NCI-H748 (cell line): ENCODE measurements around the gene TXNL1.
"Not testable (repeated sequence)": the region's sequence is repeated elsewhere in the genome, so short reads cannot be mapped to it uniquely, and the experiment has no call there.

Source experiments
- DNase-seq: peaks from one replicate; lab custom pipeline; 2025; ENCODE audit not compliant: unreplicated experiment; lab: John Stamatoyannopoulos, UW

Gene TXNL1

DNA sequence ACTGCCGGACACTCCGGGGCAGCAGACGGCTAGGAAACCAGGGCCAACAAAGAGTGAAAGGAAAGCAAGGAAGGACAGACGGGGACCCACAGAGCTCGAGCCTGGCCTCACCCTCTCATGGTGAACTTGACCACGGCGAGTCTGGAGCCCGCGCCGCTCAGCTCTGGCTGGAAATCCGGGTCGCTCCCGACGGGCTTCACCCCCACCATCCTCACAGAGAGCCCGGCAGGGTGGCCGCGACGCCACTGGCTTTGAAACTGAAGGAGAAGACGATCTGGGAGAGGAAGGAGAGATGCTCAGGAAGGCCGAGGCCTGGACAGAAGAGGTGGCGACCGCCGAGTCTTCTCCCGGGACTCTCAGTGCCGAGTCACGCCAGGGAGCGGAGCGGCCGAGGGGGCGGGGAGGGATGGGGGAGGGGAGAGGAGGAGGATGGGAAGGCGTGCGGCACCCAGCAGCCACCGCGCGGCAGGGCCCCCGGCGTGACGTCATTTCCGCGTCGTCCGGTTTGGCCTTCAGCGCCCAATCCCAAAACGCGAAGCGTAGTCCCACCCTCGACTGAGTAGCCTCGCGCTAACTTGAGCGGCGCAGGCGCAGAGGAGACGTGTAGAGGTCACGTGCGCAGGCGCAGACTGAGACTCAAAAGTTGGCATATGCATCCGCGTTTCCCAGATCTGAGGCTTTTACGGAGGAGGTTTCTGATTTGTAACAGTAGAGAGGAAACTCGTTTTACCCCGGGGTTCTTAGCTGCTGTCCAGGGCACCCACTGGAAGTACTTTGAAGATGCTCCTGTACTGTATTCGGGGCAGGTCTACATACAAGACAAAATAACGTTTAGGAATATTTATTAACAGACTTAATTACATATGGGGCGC lies at the start of gene TXNL1:
Gene TXNL1, minus strand, starts transcription at position 361 of the 872 bp plus-strand sequence. Its CDS starts 152 bp downstream, at position 209.
- DNase-seq, result peak; percentile 100

DNA sequence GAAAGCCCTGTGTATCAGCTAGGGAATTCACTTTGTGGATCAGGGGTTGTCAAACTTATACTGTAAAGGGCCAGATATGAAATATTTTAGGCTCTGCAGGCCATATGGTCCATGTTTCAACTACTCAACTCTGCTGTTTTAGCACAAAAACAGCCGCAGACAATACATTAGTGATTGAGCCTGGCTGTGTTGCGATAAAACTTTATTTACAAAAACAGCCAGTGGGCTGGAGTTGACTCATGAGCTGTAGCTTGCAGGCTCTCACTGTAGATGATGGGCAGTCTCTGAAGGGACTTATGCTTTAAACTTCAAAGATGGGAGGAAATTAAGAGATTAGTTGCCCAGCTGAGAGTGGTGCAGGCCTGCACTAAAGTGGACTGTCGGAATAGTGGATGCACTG lies 45.9 kb upstream of the TXNL1 start:
- DNase-seq, result no peak

DNA sequence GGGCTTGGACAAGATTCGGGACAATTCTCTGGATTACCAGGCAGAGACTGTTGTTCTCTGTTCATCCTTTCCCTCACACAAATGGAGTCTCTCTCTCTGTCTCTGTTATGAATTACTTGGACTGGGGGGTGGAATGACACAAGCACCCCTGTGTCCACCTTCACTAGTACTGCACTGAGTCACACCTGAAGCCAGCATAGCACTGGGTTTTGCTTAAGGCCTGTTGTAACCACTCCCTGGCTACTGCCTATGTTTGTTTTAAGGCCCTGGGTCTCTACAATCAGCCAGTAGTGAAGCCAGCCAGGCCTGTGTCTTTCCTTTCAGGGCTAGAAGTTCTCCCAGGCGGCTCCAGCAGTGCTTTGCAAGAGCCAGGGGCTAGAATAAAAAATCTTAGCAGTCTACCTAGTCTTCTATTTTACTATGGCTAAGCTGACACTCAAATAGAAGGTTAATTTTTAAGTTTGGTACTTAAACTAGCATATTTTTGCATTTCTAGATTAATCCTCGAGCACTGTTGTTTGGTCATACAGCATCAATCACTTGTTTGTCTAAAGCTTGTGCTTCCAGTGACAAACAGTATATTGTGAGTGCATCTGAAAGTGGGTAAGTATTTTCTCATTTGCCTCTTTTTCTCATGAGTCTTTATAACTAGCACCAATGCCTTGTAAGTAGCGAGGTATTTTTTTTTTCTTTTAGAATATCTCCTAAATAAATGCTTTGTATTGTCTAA lies 40.6 kb upstream of the TXNL1 start:
- DNase-seq, result no peak

DNA sequence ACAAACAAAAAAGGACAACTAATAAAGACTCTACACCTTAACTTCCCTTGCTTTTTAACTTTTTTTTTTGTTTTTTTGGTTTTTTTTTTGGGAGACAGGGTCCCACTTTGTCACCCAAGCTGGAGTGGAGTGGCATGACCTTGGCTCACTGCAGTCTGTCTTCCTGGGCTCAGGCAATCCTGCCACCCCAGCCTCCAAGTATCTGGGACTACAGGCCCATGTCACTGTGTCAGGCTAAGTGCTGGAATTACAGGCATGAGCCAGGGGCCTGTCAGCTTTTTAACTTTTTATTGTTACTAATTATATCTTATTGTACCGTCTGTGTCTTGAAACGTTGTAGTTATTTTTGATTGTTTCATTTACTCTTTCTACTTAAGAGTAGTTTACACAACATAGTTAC lies 38.2 kb upstream of the TXNL1 start:
- no peak for DNase-seq

DNA sequence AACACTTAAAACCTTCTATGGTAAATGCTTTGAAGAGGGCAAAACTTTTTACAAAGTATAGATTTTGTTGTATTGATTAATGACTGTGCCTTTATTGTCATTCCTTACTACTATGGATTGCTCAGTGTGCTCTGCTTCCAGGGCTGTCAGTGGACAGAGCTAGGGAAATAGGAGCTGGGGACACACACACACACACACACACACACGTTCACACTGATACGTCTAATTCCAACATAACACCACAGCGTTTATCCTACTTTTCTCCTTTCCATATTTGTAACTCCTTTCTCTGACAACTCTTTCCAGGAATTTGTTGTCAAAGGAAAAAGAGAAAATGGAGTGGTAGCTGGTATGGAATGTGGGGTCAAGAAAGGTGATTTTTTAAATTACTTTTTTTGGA lies 34.6 kb upstream of the TXNL1 start:
- DNase-seq, result no peak

DNA sequence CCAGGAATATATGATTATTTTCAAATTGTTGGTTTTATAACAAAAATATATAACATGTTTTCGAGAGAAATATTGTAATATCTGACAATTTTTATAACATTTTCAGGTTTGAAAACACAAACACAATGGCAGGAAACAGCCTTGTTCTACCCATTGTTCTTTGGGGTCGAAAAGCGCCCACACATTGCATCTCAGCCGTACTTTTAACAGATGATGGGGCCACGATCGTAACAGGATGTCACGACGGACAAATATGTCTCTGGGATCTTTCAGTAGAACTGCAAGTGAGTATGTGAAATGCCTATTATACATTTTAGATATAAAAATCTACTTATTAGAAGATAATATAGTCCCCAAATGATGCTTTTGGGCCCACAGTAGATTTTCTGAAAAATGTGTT lies 34.0 kb upstream of the TXNL1 start:
- no peak for DNase-seq

DNA sequence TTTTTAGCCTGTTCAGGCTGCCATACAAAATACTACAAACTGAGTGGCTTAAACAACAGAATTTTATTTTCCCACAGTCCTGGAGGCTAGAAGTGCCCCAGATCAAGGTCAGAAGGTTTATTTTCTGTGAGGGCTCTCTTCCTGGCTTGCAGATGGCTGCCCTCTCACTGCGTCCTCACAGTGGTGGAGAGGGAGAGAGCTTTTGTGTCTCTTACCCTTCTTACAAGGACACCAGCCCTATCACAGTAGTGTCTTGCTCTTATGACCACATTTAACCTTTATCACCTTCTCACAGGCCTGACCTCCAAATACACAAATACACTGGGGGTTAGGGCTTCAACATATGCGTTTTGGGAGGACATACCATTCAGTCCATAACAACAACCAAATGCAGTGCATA lies 24.5 kb upstream of the TXNL1 start:
- no peak for DNase-seq

DNA sequence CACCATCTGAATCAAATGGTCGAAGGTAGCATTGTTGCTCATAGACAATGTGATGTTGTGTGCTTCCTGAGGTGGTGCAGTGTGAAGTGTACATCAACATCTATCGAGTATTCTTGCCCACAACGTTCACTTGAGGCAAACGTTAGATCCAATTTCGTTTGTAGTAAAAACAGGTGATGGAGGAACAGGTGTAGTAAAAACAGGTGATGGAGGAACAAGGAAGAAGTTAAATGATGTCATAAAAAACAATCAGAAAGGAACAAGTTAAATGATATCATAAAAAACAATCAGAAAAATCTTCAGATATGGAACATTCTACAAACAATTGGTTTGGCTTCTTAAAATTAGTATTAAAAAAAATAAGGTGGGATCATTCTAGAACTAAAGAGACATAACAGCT lies 24.1 kb upstream of the TXNL1 start:
- DNase-seq, result no peak

DNA sequence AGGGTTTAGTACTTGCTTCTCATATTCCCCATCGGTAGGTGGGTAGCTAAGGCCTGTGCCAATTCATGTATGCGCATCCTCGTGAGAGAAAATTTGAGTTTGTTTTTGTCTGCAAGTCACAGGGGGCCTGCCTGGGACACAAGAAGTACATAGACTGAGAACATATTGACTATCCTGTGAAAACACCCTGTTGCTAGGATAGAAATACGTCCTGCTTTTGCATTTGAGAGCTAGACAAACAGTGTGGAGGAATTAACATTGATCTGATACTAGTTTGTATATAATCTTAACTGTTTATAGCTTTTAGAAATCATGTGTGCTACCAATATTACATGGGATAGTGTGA lies 23.6 kb upstream of the TXNL1 start:
- DNase-seq, result no peak

DNA sequence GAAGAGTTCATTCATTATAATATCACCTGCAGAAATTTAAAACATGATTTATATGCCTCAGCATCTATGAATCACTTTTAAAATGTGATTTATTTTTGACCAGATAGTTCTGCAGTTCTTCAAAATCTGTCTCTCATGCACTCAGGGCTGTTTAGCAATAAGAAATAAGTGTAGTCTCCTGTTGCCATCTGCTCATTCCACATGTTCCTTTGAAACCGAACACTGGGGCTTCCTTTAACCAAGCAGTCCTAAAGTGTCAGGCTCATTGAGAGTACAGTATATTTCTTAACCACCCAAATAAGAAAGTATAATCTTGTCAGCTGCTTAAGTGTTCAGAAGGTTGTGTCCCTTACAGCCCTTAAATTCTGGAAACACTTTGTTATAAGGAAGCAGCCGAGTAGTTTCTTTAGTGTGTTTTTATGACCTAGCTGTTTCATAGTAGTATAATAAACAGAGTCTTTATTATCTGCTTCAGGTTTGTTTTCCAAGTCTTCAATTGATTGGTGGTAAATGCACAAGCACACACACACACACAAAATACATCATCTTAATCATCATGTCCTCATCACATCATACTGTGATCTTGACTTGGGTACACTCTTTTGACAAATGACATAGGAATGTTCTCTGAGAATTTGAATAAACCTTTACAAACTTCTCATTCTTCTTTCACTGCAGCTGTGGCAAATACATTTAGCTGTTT lies 23.1 kb upstream of the TXNL1 start:
- no peak for DNase-seq

DNA sequence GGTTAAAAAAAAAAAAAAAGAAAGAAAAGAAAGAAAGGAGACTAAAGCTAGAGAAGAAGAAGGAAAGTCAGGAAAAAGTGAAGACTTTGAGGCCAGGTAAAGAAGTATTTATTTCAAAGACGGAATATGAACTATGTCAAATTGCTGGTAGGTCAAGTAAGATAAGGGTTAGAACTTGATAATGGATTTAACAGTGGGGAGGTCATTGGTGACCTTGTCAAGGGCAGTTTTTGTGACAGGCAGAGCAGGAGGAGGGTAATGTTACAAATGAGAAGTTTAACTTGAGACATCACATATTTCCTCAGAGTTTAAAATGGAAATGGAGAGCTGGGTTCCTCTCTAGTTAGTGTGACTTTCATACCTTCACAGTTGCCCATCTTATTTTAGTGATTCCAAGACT lies 22.3 kb upstream of the TXNL1 start:
- DNase-seq, result no peak

DNA sequence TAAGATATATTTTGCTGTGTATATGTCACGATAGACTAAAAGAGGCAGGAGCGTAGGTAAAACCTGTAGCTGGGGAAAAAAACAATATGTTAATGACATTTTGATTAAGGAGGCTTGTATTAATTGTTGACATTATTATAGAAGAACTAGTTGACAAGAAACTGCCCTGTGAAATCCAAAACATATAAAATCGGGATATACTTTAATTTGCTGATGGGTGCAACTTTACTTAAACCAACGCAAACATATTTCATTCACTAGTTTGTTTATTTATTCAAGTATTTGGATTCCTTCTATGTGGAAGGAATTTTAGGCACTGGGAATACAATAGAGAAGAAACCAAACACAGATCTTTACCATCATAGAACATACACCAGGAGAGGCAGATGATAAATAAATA lies 20.7 kb upstream of the TXNL1 start:
- DNase-seq, result no peak

DNA sequence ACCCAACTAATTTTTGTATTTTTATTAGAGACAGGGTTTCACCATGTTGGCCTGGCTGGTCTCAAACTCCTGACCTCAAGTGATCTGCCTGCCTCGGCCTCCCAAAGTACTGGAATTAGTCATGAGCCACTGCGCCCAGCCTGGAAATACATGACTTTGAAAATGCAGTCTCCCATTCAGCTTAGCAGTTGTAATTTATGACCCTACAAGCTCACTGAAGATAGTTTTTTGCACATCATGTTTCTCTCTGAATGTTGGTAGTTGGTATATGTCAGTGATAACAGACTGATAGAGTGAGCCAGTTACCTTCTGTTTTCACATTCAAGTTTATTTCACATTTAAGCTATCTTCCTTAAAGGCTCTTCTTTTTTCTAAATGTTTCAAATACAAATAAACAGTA lies 19.9 kb upstream of the TXNL1 start:
- DNase-seq, result no peak

DNA sequence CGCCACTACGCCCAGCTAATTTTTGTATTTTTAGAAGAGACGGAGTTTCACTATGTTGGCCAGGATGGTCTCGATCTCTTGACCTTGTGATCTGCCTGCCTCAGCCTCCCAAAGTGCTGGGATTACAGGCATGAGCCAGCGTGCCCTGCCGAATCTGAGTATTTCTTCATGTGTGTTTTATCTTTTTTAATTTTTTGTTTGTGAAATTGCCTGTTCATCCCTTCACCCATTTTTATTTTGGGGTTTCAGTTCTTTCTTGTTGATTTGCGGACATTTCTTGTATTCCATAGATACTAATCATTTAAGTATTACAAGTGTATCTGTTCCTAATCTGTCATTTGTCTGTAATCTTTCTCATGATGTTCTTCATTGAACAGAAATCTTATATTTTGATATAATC lies 15.9 kb upstream of the TXNL1 start:
- not testable (repeated sequence) for DNase-seq

DNA sequence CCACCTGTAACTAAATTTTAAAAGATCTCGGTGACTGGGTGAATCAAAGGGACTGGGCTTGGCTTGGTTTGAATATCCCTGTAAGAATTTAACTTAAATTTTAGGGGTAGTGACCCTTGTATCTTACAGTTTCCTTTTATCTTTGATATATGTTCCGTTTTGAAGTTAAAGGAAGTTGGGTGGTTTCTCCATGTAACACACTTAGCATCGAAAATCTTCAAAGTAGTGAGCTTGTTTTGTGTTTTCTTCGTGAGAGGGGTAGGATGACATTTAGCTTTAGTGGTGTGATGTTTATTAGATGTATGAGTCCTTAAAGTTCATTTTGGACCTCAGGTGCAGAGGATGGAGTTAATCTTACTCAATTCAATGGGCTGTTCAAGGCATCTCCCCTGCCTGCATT lies 14.4 kb upstream of the TXNL1 start:
- no peak for DNase-seq

DNA sequence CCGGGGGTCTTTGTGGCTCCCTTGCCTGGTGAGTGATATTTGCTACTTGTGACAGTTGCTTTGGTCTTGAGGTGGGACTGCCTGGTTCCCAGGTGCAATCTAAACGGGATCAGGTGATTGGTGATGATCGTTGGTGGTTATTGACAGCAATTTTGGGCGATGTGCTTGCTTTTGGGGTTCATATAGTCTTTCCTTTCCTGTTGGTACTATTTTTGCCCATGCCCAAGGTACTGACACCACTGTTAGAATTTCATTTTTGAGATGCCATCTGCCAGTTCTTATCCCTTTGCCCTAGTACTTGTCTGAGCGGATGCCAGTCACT lies 13.3 kb upstream of the TXNL1 start:
- no peak for DNase-seq

DNA sequence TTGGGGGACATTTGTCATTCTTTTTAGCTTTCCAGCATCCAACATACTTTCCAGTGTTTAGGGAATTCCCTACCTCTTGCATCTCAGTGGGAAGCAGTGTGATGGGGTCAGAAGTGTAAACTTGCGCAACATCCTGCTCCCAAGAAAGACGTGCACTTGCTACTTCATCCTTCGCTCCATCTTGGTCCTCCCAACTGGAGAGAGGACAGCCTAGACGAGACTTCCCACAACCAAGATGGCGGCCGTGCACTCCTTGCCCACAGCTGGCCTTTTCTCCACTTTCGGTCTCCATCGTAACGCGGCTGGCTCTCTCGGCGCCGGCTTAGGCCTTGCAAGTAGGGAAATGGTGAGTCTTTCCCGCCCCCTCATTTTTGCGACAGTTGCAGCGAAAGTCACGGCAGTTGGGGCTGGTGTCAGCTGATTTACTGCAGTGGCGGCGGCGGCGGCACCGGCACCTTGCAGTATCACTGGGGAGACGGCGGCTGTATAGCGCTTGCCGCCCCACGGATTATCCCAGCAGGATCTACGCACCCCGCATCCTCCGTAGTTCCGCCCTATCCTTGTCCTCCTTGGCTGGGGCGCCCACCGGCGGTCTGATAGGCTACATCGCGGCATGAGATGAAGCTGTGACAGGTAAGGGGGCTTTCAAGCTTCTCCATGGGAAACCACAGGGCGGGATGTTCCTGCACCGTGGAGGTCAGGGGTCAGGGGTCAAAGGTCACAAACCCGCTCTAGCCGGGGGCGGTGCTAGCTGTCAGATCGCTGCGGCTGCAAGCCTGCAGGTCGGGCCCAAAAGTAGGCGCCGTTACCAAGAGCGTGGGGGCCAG lies 12.8 kb upstream of the TXNL1 start, which contains the start of gene WDR7:
Gene WDR7, plus strand, starts transcription at position 416 of the 827 bp plus-strand sequence. CDS start 21,157 bp downstream, outside the sequence.
- DNase-seq, result peak; percentile 99

DNA sequence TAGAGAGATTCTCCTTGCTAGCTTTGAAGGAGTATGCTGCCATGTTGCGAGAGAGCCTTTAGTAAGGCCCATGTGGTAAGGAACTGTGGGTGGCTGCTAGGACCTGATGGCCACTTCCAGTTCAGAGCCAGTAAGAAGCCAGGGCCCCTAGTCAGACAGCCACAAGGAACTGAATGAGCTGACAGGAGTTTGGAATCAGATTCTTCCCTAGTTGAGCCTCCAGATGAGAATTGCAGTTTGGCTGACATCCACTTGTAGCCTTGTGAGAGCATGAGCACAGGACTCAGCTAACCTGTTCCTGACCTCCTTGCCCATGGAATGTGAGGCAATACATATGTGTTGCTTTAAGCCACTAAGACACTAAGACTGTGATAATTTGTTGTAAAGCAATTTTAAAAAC lies 11.6 kb upstream of the TXNL1 start:
- DNase-seq, result no peak

DNA sequence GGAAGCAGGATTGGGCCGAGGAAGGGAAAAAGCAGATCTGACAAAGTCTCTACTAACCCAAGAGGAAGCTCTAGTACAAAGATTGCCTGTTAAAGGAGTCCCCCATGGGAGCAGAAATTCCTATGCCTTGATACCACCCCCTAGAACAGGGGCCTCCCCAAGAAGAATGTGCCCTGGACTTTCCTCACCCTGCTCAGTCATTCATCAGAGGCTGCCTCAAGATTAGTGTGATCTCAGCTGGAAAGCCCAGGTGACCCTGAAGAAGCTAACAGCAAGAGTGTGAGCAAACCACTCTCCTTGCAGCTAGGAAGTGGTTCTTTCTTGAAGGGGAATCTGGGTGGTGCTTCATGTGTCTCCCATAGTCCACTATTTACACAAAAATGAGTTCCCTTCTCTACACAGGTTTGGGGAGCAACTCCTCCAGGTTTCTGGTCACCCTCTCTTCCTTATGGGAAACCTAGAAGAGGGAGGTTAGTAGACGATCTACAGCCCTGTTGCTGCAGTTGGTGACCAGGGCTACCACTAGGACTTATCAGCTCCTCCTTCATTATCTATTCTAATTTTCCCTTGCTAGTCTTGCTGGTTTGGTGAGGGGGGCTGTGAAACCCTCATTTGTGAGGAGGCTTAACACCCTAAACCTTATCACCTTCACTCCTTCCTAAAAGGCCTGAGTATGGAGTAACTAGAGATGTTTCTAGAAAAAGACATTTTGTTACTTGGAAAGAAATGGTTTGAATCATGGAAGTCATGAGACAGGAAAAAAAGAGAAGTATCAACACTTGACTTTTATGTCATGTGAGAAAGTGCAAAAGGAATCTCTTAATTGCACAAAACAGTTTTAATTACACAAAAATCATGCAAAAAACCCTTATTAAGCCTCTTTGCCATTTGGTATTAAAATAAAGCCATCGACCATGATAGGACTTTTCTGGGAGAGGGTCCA lies 9.8 kb upstream of the TXNL1 start:
- no peak for DNase-seq

DNA sequence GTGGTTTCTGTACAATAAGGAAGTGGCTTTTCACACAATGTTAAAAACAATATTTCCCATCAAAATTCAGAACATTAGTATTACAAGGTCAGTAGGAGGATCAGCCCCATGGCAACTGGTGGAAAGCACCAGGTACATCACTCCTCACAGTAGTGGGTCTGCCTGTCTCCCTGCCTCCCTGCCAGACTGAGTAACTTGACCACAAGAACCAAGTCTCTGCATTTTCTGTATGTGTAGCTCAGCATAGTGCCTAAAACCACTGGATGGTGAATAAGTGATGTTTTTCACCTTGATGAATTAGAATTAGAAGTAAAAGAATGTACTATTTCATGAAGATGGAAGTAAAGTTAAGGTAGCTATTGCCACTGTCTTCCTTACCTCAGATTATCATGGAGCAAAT lies 8.7 kb upstream of the TXNL1 start:
- DNase-seq, result no peak
